DOHH2 (cell line): ENCODE data around the gene KLHDC4.

ENCODE experiments used
- EZH2phosphoT487 ChIP-seq: fragments of 200-600 bp; sonication (generic); IDR thresholded peaks from 2 replicates; pipeline ENCODE4 v1.6.1; 2017; ENCODE audit warnings: borderline replicate concordance, mild to moderate bottlenecking, antibody characterized with exemption, low read length, moderate library complexity, mixed read lengths
- TF ChIP-seq, protein P1 (sequence below): fragments of 200-600 bp; sonication (generic); IDR thresholded peaks from one replicate; pipeline ENCODE4 v1.5.1; 2014; ENCODE audit warnings: antibody characterized with exemption, mild to moderate bottlenecking, low read depth, low read length; ENCODE audit not compliant: poor library complexity, severe bottlenecking

DNA sequence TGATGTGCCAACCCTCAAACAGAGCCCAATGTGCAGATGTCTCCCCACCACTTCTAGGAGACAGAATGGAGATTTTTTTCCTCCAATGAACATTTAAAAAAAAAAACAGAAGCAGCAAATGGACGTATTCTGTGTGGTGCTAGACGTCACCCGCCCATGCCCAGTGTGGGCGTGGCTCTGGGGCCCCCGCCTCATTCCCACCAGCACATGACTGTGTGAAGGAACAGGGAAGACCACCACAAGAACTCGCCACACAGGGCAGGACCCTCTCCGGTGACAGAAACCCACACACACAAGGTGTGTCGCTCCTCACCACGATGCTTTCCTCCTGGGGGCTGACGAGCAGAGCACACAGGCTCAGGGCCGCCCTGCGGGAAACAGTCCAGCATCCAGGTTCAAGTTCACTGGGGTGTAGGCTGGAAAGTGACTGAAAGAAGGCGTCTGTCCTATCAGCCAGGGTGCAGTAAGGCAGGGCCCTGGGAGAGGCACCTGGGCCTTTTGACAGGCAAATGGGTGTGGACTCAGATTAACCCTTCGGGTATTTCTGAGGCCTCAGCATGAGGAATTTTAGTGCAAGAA lies 53.5 kb downstream of the KLHDC4 start:
- TF ChIP-seq EZH2phosphoT487: no peak
- TF ChIP-seq, protein P1, sequence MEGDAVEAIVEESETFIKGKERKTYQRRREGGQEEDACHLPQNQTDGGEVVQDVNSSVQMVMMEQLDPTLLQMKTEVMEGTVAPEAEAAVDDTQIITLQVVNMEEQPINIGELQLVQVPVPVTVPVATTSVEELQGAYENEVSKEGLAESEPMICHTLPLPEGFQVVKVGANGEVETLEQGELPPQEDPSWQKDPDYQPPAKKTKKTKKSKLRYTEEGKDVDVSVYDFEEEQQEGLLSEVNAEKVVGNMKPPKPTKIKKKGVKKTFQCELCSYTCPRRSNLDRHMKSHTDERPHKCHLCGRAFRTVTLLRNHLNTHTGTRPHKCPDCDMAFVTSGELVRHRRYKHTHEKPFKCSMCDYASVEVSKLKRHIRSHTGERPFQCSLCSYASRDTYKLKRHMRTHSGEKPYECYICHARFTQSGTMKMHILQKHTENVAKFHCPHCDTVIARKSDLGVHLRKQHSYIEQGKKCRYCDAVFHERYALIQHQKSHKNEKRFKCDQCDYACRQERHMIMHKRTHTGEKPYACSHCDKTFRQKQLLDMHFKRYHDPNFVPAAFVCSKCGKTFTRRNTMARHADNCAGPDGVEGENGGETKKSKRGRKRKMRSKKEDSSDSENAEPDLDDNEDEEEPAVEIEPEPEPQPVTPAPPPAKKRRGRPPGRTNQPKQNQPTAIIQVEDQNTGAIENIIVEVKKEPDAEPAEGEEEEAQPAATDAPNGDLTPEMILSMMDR: no peak
